ENCODE measurements around the gene KCNG1.

Gene KCNG1

DNA sequence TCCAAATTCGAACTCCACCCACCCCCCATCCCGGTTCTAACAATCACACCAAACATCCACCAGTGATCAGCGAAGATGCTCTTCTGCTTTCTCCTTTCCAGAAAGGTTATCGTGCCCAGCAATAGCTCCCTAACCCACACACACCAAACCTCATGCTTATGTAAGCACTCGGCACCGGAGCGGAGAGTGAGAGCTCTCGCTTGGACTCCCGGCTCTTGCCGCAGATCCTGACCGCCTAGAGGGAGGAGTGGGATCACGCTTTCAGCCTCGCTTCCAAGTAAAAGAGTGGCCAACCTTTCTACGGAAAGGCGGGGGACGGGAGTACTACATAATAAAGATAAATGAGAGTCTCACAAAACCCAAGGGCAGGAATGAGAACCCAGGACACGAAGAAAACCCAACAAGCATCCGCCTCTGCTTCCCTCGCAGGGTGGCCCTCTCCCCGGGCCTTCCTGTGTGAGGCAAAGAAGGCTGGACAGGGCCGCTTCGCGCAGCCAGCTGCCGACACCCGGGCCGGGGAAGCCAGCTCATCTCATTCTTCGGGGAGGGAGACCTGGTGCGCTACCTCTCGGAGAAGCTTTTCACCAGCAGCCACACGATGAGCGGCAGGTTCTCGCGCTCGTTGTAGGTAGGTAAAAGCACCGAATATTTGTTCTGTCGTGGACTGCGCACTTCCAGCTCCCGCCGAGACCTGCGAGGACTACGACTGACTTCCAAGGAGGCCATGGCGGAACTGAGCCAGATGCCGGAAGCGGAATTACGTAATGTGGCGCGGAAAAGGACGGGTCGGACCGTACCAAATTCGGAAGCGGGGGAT is 64.9 kb downstream of the KCNG1 start, which contains the start of gene DPM1:
Gene DPM1 (minus strand): TSS at position 735 of the 817 bp plus-strand sequence. CDS start 9 bp downstream, at position 726.
- Histone ChIP-seq H3K4me1 (ENCODE audit: control insufficient read depth, insufficient read depth, low read length) (peaks cover 2% of the 10 kb centered on the region; the same call in 1 of the 2 replicates), H3K4me3 (ENCODE audit: low read depth, low read length) (peak within 1 kb of the TSS; percentile 100), H3K36me3 (ENCODE audit: control insufficient read depth in 2 of 2, insufficient read depth in 1 of 2, low read length in 2 of 2) (peaks cover 17 to 42% of the 10 kb centered on the region in 2 experiments), H3K9me3 (ENCODE audit: control insufficient read depth, insufficient read depth, low read depth, low read length) (no peaks in the 10 kb centered on the region), H3K27ac (ENCODE audit: extremely low read depth, low read depth, low read length) (peak within 1 kb of the TSS; percentile 87)
- CTCF ChIA-PET = interaction anchor here (0.7 to 2.2 kb wide), 6 partner anchors 23 to 167 kb away, joined by 3 to 8 read pairs (median 5); partner anchors contain the start of gene ADNP
- POLR2A ChIA-PET = interaction anchor here (0.6 to 2.6 kb wide), 7 partner anchors 11 to 167 kb away, joined by 3 to 35 read pairs (median 5); partner anchors contain the start of genes ADNP and BCAS4
- TF ChIP-seq OSR2 (tag by site-specific recombination; IDR thresholded peaks at IDR 0.05) (no peak), ZNF701 (tag by site-specific recombination; IDR thresholded peaks at IDR 0.05) (no peak), ZBTB7A (tag by site-specific recombination; IDR thresholded peaks at IDR 0.05; ENCODE audit: low read depth) (no peak), ZNF221 (tag by site-specific recombination; IDR thresholded peaks at IDR 0.05; ENCODE audit: borderline replicate concordance) (no peak), ZNF600 (tag by site-specific recombination; IDR thresholded peaks at IDR 0.05) (no peak), ZNF561 (tag by site-specific recombination; IDR thresholded peaks at IDR 0.05; ENCODE audit: borderline replicate concordance) (0 out of 2 replicates have a peak, but pooled peaks have one; percentile 35), ZNF146 (tag by site-specific recombination; IDR thresholded peaks at IDR 0.05) (peak; percentile 38; the same call in 1 of the 2 replicates), ZIC2 (tag by site-specific recombination; IDR thresholded peaks at IDR 0.05) (no peak), REPIN1 (tag by site-specific recombination; IDR thresholded peaks at IDR 0.05; ENCODE audit: low read depth) (no peak), HOXA7 (CRISPR knock-in tag; IDR thresholded peaks at IDR 0.05; ENCODE audit: borderline replicate concordance) (no peak), KLF10 (tag by site-specific recombination; IDR thresholded peaks at IDR 0.05) (no peak), OVOL3 (tag by site-specific recombination; IDR thresholded peaks at IDR 0.05) (no peak), ZNF366 (tag by site-specific recombination; conservative IDR thresholded peaks at IDR 0.05) (no peak), ZNF596 (tag by site-specific recombination; IDR thresholded peaks at IDR 0.05) (no peak), ZNF184 (tag by site-specific recombination; IDR thresholded peaks at IDR 0.05) (no peak), ZNF658 (tag by site-specific recombination; IDR thresholded peaks at IDR 0.05) (no peak), ZNF629 (tag by site-specific recombination; IDR thresholded peaks at IDR 0.05) (no peak), ZNF16 (tag by site-specific recombination; IDR thresholded peaks at IDR 0.05; ENCODE audit: low read depth) (no peak), ZNF2 (tag by site-specific recombination; IDR thresholded peaks at IDR 0.05) (no peak), ZNF266 (tag by site-specific recombination; IDR thresholded peaks at IDR 0.05; ENCODE audit: low read depth) (no peak), SETDB1 (IDR thresholded peaks at IDR 0.05; ENCODE audit: insufficient read length, low read length) (no peak), KLF7 (tag by site-specific recombination; IDR thresholded peaks at IDR 0.05; ENCODE audit: borderline replicate concordance) (no peak; the same call in 1 of the 2 replicates), GLIS1 (tag by site-specific recombination; IDR thresholded peaks at IDR 0.05) (0 out of 2 replicates have a peak, but pooled peaks have one; percentile 8), SP7 (tag by site-specific recombination; IDR thresholded peaks at IDR 0.05) (peak; percentile 62; the same call in 1 of the 2 replicates), ZNF510 (tag by site-specific recombination; IDR thresholded peaks at IDR 0.05; ENCODE audit: insufficient replicate concordance) (no peak), ZNF394 (tag by site-specific recombination; IDR thresholded peaks at IDR 0.05; ENCODE audit: borderline replicate concordance) (0 out of 2 replicates have a peak, but pooled peaks have one; percentile 35), SP2 (tag by site-specific recombination; IDR thresholded peaks at IDR 0.05) (peak; percentile 85), ZBTB8A (tag by site-specific recombination; IDR thresholded peaks at IDR 0.05) (no peak)
- TF ChIP-seq, protein P1, sequence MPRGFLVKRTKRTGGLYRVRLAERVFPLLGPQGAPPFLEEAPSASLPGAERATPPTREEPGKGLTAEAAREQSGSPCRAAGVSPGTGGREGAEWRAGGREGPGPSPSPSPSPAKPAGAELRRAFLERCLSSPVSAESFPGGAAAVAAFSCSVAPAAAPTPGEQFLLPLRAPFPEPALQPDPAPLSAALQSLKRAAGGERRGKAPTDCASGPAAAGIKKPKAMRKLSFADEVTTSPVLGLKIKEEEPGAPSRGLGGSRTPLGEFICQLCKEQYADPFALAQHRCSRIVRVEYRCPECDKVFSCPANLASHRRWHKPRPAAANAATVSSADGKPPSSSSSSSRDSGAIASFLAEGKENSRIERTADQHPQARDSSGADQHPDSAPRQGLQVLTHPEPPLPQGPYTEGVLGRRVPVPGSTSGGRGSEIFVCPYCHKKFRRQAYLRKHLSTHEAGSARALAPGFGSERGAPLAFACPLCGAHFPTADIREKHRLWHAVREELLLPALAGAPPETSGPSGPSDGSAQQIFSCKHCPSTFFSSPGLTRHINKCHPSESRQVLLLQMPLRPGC (tag by site-specific recombination; IDR thresholded peaks at IDR 0.05) = 0 out of 2 replicates have a peak, but pooled peaks have one; percentile 35
- TF ChIP-seq, protein P2, sequence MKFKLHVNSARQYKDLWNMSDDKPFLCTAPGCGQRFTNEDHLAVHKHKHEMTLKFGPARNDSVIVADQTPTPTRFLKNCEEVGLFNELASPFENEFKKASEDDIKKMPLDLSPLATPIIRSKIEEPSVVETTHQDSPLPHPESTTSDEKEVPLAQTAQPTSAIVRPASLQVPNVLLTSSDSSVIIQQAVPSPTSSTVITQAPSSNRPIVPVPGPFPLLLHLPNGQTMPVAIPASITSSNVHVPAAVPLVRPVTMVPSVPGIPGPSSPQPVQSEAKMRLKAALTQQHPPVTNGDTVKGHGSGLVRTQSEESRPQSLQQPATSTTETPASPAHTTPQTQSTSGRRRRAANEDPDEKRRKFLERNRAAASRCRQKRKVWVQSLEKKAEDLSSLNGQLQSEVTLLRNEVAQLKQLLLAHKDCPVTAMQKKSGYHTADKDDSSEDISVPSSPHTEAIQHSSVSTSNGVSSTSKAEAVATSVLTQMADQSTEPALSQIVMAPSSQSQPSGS (tag by site-specific recombination; IDR thresholded peaks at IDR 0.05; ENCODE audit: low read depth) = peak; percentile 94
- TF ChIP-seq, protein P3, sequence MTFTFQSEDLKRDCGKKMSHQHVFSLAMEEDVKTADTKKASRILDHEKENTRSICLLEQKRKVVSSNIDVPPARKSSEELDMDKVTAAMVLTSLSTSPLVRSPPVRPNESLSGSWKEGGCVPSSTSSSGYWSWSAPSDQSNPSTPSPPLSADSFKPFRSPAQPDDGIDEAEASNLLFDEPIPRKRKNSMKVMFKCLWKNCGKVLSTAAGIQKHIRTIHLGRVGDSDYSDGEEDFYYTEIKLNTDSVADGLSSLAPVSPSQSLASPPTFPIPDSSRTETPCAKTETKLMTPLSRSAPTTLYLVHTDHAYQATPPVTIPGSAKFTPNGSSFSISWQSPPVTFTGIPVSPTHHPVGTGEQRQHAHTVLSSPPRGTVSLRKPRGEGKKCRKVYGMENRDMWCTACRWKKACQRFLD (tag by site-specific recombination; IDR thresholded peaks at IDR 0.05) = no peak
- TF ChIP-seq, protein P4, sequence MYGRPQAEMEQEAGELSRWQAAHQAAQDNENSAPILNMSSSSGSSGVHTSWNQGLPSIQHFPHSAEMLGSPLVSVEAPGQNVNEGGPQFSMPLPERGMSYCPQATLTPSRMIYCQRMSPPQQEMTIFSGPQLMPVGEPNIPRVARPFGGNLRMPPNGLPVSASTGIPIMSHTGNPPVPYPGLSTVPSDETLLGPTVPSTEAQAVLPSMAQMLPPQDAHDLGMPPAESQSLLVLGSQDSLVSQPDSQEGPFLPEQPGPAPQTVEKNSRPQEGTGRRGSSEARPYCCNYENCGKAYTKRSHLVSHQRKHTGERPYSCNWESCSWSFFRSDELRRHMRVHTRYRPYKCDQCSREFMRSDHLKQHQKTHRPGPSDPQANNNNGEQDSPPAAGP (tag by site-specific recombination; IDR thresholded peaks at IDR 0.05) = peak; percentile 37; the same call in 1 of the 2 replicates
